Prostate gland (tissue), 2 donors: ENCODE data around the gene ABCB1. TPM values are rescaled to one million over a fixed set of nuclear protein-coding genes. Genes with fewer than 3 reads are reported as not detected.

Experiments
- DNase-seq: peaks from one replicate; pipeline ENCODE4 v3.0.0-alpha.2; 2019; ENCODE audit warnings: low spot score
- H3K27ac ChIP-seq, 2 donors: fragments of 200-600 bp; sonication (generic); 2 replicates each; pipeline ENCODE4 v1.5.1; 2017 to 2019
- H3K27me3 ChIP-seq: fragments of 200-600 bp; sonication (generic); replicated peaks from 2 replicates; pipeline ENCODE4 v1.5.1; 2019; ENCODE audit not compliant: insufficient read depth
- H3K36me3 ChIP-seq, 2 donors: fragments of 200-600 bp; sonication (generic); 1 replicate in 1 of 2; 2 replicates in 1 of 2; pipeline versions ENCODE4 v1.5.1 to v1.8.1; 2017 to 2019
- H3K4me1 ChIP-seq: fragments of 200-600 bp; sonication (generic); replicated peaks from 2 replicates; pipeline ENCODE4 v1.5.1; 2019
- H3K4me3 ChIP-seq, 2 donors: fragments of 200-600 bp; sonication (generic); 2 replicates each; pipeline ENCODE4 v1.5.1; 2017 to 2019
- H3K9me3 ChIP-seq: fragments of 200-600 bp; sonication (generic); 2 replicates; pipeline ENCODE4 v1.5.1; 2017
- CTCF ChIP-seq, 4 experiments: fragments of 200-600 bp in 2 of 4; fragments of 450-650 bp in 2 of 4; sonication (generic) in 2 of 4; IDR thresholded peaks; 1 replicate in 3 of 4; 2 replicates in 1 of 4; pipeline ENCODE4 v1.5.1; 2016 to 2019; ENCODE audit warnings: antibody characterized with exemption in 4 of 4, mild to moderate bottlenecking in 2 of 4, moderate library complexity in 2 of 4
- POLR2A ChIP-seq: fragments of 450-650 bp; IDR thresholded peaks from one replicate; pipeline ENCODE4 v1.6.1; 2016; ENCODE audit warnings: antibody characterized with exemption, mild to moderate bottlenecking
- POLR2AphosphoS5 ChIP-seq: sonication (generic); formaldehyde crosslinking; IDR thresholded peaks from one replicate; pipeline ENCODE4 v1.6.1; 2017; ENCODE audit warnings: antibody characterized with exemption
- WGBS: methylation state at CpG from one replicate; pipeline ENCODE4 v1.1.5; 2018; 5-methylcytosine and 5-hydroxymethylcytosine counted together
- intact Hi-C: fragments of 100-400 bp; cut with DNase I; formaldehyde crosslinking; loops from one replicate; pipeline ENCODE4 v1.14.2; 2022
- total RNA-seq, 2 donors: library from RNA; depleted of rRNA; stranded (reverse); fragments of >200 nt; gene quantifications; one replicate each; pipeline ENCODE4 v1.1.0, GENCODE V29; 2016

Gene ABCB1
- total RNA-seq, 2 donors from 2014 or later = 9.2 to 10.2 TPM

DNA sequence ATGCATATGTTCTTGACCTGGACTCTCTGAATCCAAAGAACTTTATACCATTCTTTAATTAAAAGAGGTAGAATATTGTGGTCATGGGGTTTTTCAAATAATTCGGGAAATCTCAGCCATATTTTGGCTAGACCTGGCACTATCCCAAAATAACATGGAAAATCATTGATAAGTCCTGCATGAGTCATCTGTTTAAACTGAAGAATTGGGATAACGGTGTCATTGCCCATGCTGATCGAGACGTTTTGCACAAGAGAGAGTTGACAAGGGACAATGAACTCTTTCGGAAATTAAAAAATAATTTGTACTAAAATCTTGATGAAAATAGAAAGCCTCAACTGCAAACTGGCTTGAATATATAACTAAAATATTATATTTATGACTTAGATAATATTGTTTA lies 105.3 kb downstream of the ABCB1 start:
- WGBS = 79% methylated on average over 5 of the region's 5 CpGs
- DNase-seq = no peak
- TF ChIP-seq POLR2AphosphoS5 = no peak
- no peak for TF ChIP-seq POLR2A
- TF ChIP-seq CTCF (IDR thresholded peaks at IDR 0.05) = no peak
- Histone ChIP-seq H3K4me3 (no peak overlapping the region), H3K36me3 (no peaks in the 10 kb centered on the region), H3K9me3 (no peaks in the 10 kb centered on the region), H3K27ac (no peak overlapping the region), H3K4me1 (no peaks in the 10 kb centered on the region), H3K27me3 (no peaks in the 10 kb centered on the region)
- intact Hi-C loops = no loop called here

- 98% methylated on average over 1 of the region's 1 CpG for WGBS
- no peak for DNase-seq
- Histone ChIP-seq H3K4me1 (no peaks in the 10 kb centered on the region), H3K4me3 (no peak overlapping the region), H3K27ac (no peak overlapping the region), H3K9me3 (no peaks in the 10 kb centered on the region), H3K27me3 (no peaks in the 10 kb centered on the region), H3K36me3 (no peaks in the 10 kb centered on the region)
- no peak for TF ChIP-seq POLR2A
- no peak for TF ChIP-seq POLR2AphosphoS5
- TF ChIP-seq CTCF (IDR thresholded peaks at IDR 0.05) = no peak
- intact Hi-C loops = no loop called here
Measured at GRCh38 chr7:87494454-87494853, 106.2 kb downstream of the ABCB1 start.

- H3K4me1 ChIP-seq = no peaks in the 10 kb centered on the region
- DNase-seq = no peak
- no peaks in the 10 kb centered on the region for H3K9me3 ChIP-seq
- no peak overlapping the region for H3K4me3 ChIP-seq
- intact Hi-C loops = no loop called here
- 93% methylated on average over 2 of the region's 2 CpGs for WGBS
- TF ChIP-seq POLR2A = no peak
- no peak for TF ChIP-seq POLR2AphosphoS5
- no peak for TF ChIP-seq CTCF (IDR thresholded peaks at IDR 0.05)
- H3K27ac ChIP-seq = no peak overlapping the region
- H3K27me3 ChIP-seq = no peaks in the 10 kb centered on the region
- no peaks in the 10 kb centered on the region for H3K36me3 ChIP-seq
Measured at GRCh38 chr7:87483131-87483530, 117.6 kb downstream of the ABCB1 start.

DNA sequence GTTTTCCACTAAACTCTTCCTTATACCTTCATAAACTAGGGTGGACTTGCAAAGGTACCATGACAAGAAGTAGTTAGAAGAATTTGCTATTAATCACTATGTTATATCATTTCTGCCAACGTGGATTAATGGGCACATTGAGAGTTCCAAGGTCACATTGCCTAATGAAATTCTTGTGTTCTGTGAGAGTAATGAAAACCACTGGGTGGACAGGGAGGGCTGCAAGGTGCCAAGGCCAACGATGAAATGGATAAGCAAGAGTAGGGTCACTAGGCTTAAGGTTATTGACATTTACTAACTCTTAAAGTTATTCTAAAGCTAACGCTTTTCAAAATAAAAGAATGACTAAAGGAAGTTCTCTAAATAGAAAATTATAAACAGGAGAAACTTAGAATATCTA lies 118.6 kb downstream of the ABCB1 start:
- no peaks in the 10 kb centered on the region for H3K36me3 ChIP-seq
- H3K27ac ChIP-seq = no peak overlapping the region
- H3K9me3 ChIP-seq = no peaks in the 10 kb centered on the region
- intact Hi-C loops = no loop called here
- DNase-seq = no peak
- TF ChIP-seq POLR2A (no peak), POLR2AphosphoS5 (no peak), CTCF (IDR thresholded peaks at IDR 0.05) (no peak)
- no peaks in the 10 kb centered on the region for H3K4me1 ChIP-seq
- 78% methylated on average over 3 of the region's 3 CpGs for WGBS
- H3K27me3 ChIP-seq = no peaks in the 10 kb centered on the region
- H3K4me3 ChIP-seq = no peak overlapping the region

- Histone ChIP-seq H3K27ac (no peak overlapping the region), H3K36me3 (no peaks in the 10 kb centered on the region), H3K27me3 (no peaks in the 10 kb centered on the region), H3K9me3 (no peaks in the 10 kb centered on the region), H3K4me3 (no peak overlapping the region), H3K4me1 (no peaks in the 10 kb centered on the region)
- intact Hi-C loops = no loop called here
- TF ChIP-seq POLR2AphosphoS5 = no peak
- no peak for TF ChIP-seq POLR2A
- 90% methylated on average over 2 of the region's 2 CpGs for WGBS
- no peak for DNase-seq
Measured at GRCh38 chr7:87480386-87480785, 120.3 kb downstream of the ABCB1 start.
